ENCODE results near the gene FUT7. TPM values are rescaled to one million over a fixed set of nuclear protein-coding genes. Genes with fewer than 3 reads are reported as not detected.

FUT7 gene
- total RNA-seq, 1 donor from 2014 or later = 0.20 TPM

GRCh38 chr9:137039611-137040366 is 7.9 kb upstream of the FUT7 start:
- no peaks in the 10 kb centered on the region for H3K36me3 Mint-ChIP-seq (ENCODE audit: unreplicated experiment)
- no peak for TF ChIP-seq CTCF (IDR thresholded peaks at IDR 0.05; ENCODE audit: partially characterized antibody, unreplicated experiment)
- peaks cover 4% of the 10 kb centered on the region for H3K9me3 Mint-ChIP-seq (ENCODE audit: unreplicated experiment)
- no peak overlapping the region for H3K4me3 Mint-ChIP-seq (ENCODE audit: unreplicated experiment)
- H3K4me1 Mint-ChIP-seq (ENCODE audit: low read depth, unreplicated experiment) = no peaks in the 10 kb centered on the region
- no peaks in the 10 kb centered on the region for H3K27me3 Mint-ChIP-seq (ENCODE audit: unreplicated experiment)
- no peak overlapping the region for H3K27ac Mint-ChIP-seq (ENCODE audit: unreplicated experiment)
- DNase-seq = no peak

GRCh38 chr9:137038916-137039315 is 7.0 kb upstream of the FUT7 start:
- Mint-ChIP-seq H3K9me3 (ENCODE audit: unreplicated experiment) (peaks cover 4% of the 10 kb centered on the region), H3K27me3 (ENCODE audit: unreplicated experiment) (no peaks in the 10 kb centered on the region), H3K36me3 (ENCODE audit: unreplicated experiment) (no peaks in the 10 kb centered on the region), H3K4me3 (ENCODE audit: unreplicated experiment) (no peak overlapping the region), H3K4me1 (ENCODE audit: low read depth, unreplicated experiment) (no peaks in the 10 kb centered on the region), H3K27ac (ENCODE audit: unreplicated experiment) (no peak overlapping the region)
- TF ChIP-seq CTCF (IDR thresholded peaks at IDR 0.05; ENCODE audit: partially characterized antibody, unreplicated experiment) = no peak
- no peak for DNase-seq

GRCh38 chr9:137037483-137037882 is 5.6 kb upstream of the FUT7 start:
- H3K4me3 Mint-ChIP-seq (ENCODE audit: unreplicated experiment) = no peak overlapping the region
- H3K27ac Mint-ChIP-seq (ENCODE audit: unreplicated experiment) = no peak overlapping the region
- H3K4me1 Mint-ChIP-seq (ENCODE audit: low read depth, unreplicated experiment) = no peaks in the 10 kb centered on the region
- peaks cover 4% of the 10 kb centered on the region for H3K9me3 Mint-ChIP-seq (ENCODE audit: unreplicated experiment)
- DNase-seq = no peak
- TF ChIP-seq CTCF (IDR thresholded peaks at IDR 0.05; ENCODE audit: partially characterized antibody, unreplicated experiment) = no peak
- no peaks in the 10 kb centered on the region for H3K36me3 Mint-ChIP-seq (ENCODE audit: unreplicated experiment)
- H3K27me3 Mint-ChIP-seq (ENCODE audit: unreplicated experiment) = peaks cover 4% of the 10 kb centered on the region

- no peak for TF ChIP-seq CTCF (IDR thresholded peaks at IDR 0.05; ENCODE audit: partially characterized antibody, unreplicated experiment)
- no peak for DNase-seq
- Mint-ChIP-seq H3K36me3 (ENCODE audit: unreplicated experiment) (no peaks in the 10 kb centered on the region), H3K4me3 (ENCODE audit: unreplicated experiment) (no peak overlapping the region), H3K9me3 (ENCODE audit: unreplicated experiment) (peaks cover 4% of the 10 kb centered on the region), H3K27me3 (ENCODE audit: unreplicated experiment) (peaks cover 4% of the 10 kb centered on the region), H3K4me1 (ENCODE audit: low read depth, unreplicated experiment) (no peaks in the 10 kb centered on the region), H3K27ac (ENCODE audit: unreplicated experiment) (no peak overlapping the region)
These were observed 5.1 kb upstream of the FUT7 start for GRCh38 chr9:137037035-137037434.

GRCh38 chr9:137035937-137036336 is 4.0 kb upstream of the FUT7 start:
- no peak for TF ChIP-seq CTCF (IDR thresholded peaks at IDR 0.05; ENCODE audit: partially characterized antibody, unreplicated experiment)
- H3K36me3 Mint-ChIP-seq (ENCODE audit: unreplicated experiment) = no peaks in the 10 kb centered on the region

More at GRCh38 chr9:137035937-137036336, 4.0 kb upstream of the FUT7 start:
- peaks cover 2% of the 10 kb centered on the region for H3K4me1 Mint-ChIP-seq (ENCODE audit: low read depth, unreplicated experiment)
- no peak overlapping the region for H3K4me3 Mint-ChIP-seq (ENCODE audit: unreplicated experiment)
- peaks cover 4% of the 10 kb centered on the region for H3K9me3 Mint-ChIP-seq (ENCODE audit: unreplicated experiment)
- peaks cover 4% of the 10 kb centered on the region for H3K27me3 Mint-ChIP-seq (ENCODE audit: unreplicated experiment)
- H3K27ac Mint-ChIP-seq (ENCODE audit: unreplicated experiment) = no peak overlapping the region
- DNase-seq = no peak
